Upper lobe of right lung (tissue), 1 donor: ENCODE results near the gene NDUFB11. TPM values are rescaled to one million over a fixed set of nuclear protein-coding genes. Genes with fewer than 3 reads are reported as not detected.
"Not testable (repeated sequence)": the region's sequence is repeated elsewhere in the genome, so short reads cannot be mapped to it uniquely, and the experiment has no call there.

Source experiments
- ATAC-seq: fragments of 200-7000 bp; cut with Tn5 transposase; one replicate; pipeline ENCODE4 v1.9.1; 2020; ENCODE audit warnings: mild to moderate bottlenecking, moderate library complexity
- DNase-seq: peaks from one replicate; pipeline ENCODE4 v3.0.0-alpha.2; 2020
- H3K27ac ChIP-seq: fragments of 200-600 bp; one replicate; pipeline ENCODE4 v1.8.0; 2022
- H3K27me3 ChIP-seq: fragments of 200-600 bp; one replicate; pipeline ENCODE4 v1.8.0; 2022; ENCODE audit warnings: mild to moderate bottlenecking
- H3K36me3 ChIP-seq: fragments of 200-600 bp; one replicate; pipeline ENCODE4 v1.8.0; 2022
- H3K4me1 ChIP-seq: fragments of 200-600 bp; one replicate; pipeline ENCODE4 v1.8.0; 2022
- H3K4me3 ChIP-seq: fragments of 200-600 bp; one replicate; pipeline ENCODE4 v1.8.0; 2022; ENCODE audit warnings: mild to moderate bottlenecking
- H3K9me3 ChIP-seq: fragments of 200-600 bp; one replicate; pipeline ENCODE4 v1.8.0; 2022
- intact Hi-C: fragments of 100-400 bp; cut with DNase I; formaldehyde crosslinking; loops from one replicate; pipeline ENCODE4 v1.11.0; 2022
- total RNA-seq: library from RNA; stranded (reverse); fragmentation: NEBNext Ultra II Directional; extraction: Animal tissue kit (Norgen Biotek cat#: 25700); gene quantifications from one replicate; pipeline ENCODE4 v1.2.1, GENCODE V29; 2021
- TF ChIP-seq, protein P1 (sequence below): fragments of 200-600 bp; IDR thresholded peaks from one replicate; pipeline ENCODE4 v1.8.0; 2022; ENCODE audit warnings: antibody characterized with exemption
- donor health status: DM: no; HTN: yes; CAD: no; lungs with severe emphysema.

NDUFB11 gene
- total RNA-seq, 1 donor from 2014 or later = 57.4 TPM

DNA sequence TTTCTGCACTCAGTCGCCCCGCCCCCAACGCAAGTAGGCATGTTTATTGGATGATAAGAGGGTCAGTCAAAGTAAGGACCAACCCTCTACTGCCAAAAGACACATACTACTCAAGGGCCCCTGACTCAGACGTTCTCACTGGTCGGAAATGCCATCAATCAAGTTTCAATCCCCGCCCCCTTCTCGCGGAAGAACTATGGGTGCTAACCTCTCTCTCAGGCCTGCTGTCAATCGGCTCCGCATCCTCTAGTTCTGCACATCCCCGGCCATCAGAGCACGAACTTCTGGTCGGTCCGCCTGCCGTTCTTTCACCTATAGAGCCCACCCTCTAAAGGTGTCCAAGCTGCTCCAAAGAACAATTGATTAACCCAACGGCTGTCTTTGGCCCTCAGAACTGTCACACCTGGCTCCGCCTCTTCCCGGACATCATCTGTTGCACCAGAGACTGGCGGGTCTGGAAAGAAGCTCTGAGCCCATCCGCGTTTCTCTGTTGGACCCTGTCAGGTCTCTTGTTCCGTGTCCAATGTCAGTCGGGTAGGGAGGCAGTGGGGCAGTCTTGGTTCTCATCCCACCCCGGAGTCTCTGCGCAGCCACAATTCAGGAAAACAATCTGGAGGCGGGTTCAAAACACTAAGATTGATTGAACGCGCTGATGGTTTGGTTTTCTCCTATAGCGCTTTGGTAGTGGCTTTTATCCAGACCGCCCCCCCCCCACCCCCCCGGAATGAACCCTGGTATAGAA is 15.2 kb downstream of the NDUFB11 start:
- Histone ChIP-seq H3K36me3 (no peaks in the 10 kb centered on the region), H3K27me3 (no peaks in the 10 kb centered on the region), H3K4me3 (peak overlapping the region; percentile 59), H3K4me1 (no peaks in the 10 kb centered on the region), H3K9me3 (no peaks in the 10 kb centered on the region), H3K27ac (peak overlapping the region; percentile 78)
- peak; percentile 90 for DNase-seq
- ATAC-seq = peak; percentile 99
- TF ChIP-seq, protein P1, sequence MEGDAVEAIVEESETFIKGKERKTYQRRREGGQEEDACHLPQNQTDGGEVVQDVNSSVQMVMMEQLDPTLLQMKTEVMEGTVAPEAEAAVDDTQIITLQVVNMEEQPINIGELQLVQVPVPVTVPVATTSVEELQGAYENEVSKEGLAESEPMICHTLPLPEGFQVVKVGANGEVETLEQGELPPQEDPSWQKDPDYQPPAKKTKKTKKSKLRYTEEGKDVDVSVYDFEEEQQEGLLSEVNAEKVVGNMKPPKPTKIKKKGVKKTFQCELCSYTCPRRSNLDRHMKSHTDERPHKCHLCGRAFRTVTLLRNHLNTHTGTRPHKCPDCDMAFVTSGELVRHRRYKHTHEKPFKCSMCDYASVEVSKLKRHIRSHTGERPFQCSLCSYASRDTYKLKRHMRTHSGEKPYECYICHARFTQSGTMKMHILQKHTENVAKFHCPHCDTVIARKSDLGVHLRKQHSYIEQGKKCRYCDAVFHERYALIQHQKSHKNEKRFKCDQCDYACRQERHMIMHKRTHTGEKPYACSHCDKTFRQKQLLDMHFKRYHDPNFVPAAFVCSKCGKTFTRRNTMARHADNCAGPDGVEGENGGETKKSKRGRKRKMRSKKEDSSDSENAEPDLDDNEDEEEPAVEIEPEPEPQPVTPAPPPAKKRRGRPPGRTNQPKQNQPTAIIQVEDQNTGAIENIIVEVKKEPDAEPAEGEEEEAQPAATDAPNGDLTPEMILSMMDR = no peak
- intact Hi-C loops = no loop called here

DNA sequence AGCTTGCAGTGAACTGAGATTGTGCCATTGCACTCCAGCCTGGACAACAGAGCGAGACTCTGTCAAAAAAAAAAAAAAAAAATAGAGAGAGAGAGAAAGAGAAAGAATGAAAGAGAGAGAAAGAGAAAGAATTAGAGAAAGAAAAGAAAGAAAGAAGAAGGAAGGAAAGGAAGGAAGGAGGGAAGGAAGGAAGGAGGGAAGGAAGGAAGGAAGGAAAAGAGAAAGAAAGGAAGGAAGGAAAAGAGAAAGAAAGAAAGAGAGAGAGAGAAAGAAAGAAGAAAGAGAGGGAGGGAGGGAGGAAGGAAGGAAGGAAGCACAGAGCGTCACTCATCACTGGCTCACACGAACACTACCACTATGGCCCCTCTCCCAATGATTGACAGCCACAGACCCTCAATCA is 20.0 kb downstream of the NDUFB11 start:
- H3K27ac ChIP-seq, DNase-seq, intact Hi-C loops, H3K36me3 ChIP-seq, H3K27me3 ChIP-seq, H3K4me3 ChIP-seq, H3K4me1 ChIP-seq, ATAC-seq, H3K9me3 ChIP-seq: not testable (repeated sequence)

DNA sequence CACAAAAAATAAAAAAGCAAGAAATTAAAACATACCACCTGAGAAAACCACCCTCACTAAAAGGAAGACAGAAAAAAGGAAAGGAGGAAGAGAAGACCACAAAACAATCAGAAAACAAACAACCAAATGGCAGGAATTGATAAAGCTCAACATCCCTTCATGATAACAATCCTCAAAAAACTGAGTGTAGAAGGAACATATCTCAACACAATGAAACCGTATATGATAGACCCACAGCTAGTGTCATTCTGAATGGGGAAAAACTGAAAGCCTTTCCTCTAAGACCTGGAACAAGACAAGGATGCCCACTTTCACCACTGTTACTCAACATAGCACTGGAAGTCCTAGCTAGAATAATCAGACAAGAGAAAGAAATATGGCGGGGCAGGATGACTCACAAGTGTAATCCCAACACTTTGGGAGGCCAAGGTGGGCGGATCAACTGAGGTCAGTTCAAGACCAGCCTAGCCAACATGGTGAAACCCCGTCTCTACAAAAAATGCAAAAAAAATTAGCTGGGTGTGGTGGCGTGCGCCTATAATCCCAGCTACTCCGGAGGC is 27.9 kb downstream of the NDUFB11 start:
- H3K4me3 ChIP-seq, DNase-seq, ATAC-seq, H3K27ac ChIP-seq, H3K4me1 ChIP-seq, H3K36me3 ChIP-seq, H3K27me3 ChIP-seq, intact Hi-C loops, H3K9me3 ChIP-seq: not testable (repeated sequence)

DNA sequence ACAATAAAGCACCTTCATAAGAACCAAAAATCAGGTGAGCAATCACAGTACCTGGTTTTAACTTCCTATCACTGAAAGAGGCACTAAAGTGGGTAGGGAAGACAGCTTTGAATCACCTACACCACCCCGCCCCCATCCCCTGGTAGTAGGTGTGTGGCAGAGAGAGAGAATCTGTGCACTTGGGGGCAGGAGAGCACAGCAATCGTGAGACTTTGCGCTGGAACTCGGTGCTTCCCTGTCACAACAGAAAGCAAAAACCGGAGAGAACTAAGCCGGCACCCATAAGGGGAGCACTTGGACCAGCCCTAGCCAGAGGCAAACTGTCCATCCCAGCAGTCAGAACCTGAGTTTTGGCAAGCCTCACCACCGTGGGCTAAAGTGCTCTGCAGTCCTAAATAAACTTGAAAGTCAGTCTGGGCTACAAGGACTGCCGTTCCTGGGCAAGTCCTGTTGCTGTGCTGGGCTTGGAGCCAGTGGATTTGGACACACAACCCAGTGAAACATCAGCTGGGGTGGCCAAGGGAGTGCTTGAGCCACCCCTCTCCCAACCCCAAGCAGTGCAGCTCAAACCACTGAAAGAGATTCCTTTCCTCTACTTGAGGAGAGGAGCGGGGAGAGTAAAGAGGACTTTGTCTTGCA is 32.1 kb downstream of the NDUFB11 start:
- H3K4me1 ChIP-seq = no peaks in the 10 kb centered on the region
- H3K36me3 ChIP-seq = no peaks in the 10 kb centered on the region
- H3K27me3 ChIP-seq = no peaks in the 10 kb centered on the region
- ATAC-seq (peak; percentile 81), DNase-seq (peak; percentile 59)
- no peak overlapping the region for H3K4me3 ChIP-seq
- TF ChIP-seq, protein P1 = no peak
- intact Hi-C loops = no loop called here
- H3K27ac ChIP-seq = no peak overlapping the region
- H3K9me3 ChIP-seq = no peaks in the 10 kb centered on the region

DNA sequence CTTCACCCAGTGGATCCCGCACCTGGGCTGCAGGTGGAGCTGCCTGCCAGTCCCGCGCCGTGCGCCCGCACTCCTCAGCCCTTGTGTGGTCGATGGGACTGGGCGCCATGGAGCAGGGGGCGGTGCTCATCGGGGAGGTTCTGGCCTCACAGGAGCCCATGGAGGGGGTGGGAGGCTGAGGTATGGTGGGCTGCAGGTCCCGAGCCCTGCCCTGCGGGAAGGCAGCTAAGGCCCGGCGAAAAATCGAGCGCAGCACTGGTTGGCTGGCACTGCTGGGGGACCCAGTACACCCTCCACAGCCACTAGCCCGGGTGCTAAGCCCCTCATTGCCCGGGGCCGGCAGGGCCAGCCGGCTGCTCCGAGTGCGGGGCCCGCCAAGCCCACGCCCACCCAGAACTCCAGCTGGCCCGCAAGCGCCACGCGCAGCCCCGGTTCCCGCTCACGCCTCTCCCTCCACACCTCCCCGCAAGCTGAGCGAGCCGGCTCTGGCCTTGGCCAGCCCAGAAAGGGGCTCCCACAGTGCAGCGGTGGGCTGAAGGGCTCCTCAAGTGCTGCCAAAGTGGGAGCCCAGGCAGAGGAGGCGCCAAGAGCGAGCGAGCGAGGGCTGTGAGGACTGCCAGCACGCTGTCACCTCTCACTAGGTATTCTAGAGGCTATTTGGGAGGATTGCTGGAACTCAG is 33.4 kb downstream of the NDUFB11 start:
- DNase-seq, H3K9me3 ChIP-seq, H3K4me1 ChIP-seq, H3K27me3 ChIP-seq, intact Hi-C loops, H3K4me3 ChIP-seq, H3K36me3 ChIP-seq, ATAC-seq, H3K27ac ChIP-seq: not testable (repeated sequence)

DNA sequence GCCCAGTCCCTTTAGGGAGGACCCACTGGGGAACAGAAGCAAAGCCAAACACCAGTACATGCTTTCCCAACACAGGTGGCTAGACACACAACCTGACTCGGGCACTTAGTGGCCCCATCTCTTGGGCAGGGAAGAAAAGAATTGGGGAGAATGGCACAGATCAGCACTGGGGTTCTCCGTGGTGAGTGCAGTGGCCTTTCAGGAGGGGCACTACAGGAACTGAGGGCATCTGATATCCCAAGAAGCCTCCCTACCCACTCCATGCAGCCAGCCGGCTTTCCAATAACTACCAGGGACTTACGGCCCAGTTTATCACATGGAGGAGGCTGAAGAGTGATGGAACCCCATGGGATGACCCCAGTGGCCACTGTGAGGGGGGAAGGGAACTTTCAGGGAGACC is 43.3 kb downstream of the NDUFB11 start:
- ATAC-seq (no peak), DNase-seq (no peak)
- H3K27ac ChIP-seq = no peak overlapping the region
- intact Hi-C loops = no loop called here
- H3K4me3 ChIP-seq = no peak overlapping the region
- TF ChIP-seq, protein P1 = no peak
- H3K9me3 ChIP-seq = no peaks in the 10 kb centered on the region
- no peaks in the 10 kb centered on the region for H3K36me3 ChIP-seq
- no peaks in the 10 kb centered on the region for H3K27me3 ChIP-seq
- no peaks in the 10 kb centered on the region for H3K4me1 ChIP-seq
